HUES48 (cell line): ENCODE measurements around the gene NPAS2.

Source experiments
- H3K27ac ChIP-seq: one replicate; pipeline ENCODE4 v1.7.0; 2013; ENCODE audit warnings: low read depth, low read length, inconsistent platforms
- H3K27me3 ChIP-seq: 2 replicates; pipeline ENCODE4 v1.6.1; 2013; ENCODE audit warnings: mild to moderate bottlenecking, low read length; ENCODE audit not compliant: control insufficient read depth, insufficient read depth
- H3K36me3 ChIP-seq: 2 replicates; pipeline ENCODE4 v1.6.1; 2013; ENCODE audit warnings: low read length; ENCODE audit not compliant: control insufficient read depth, insufficient read depth
- H3K4me1 ChIP-seq: 2 replicates; pipeline ENCODE4 v1.6.1; 2013; ENCODE audit warnings: mild to moderate bottlenecking, low read length; ENCODE audit not compliant: control insufficient read depth, insufficient read depth
- H3K4me3 ChIP-seq: 2 replicates; pipeline ENCODE4 v1.5.1; 2013; ENCODE audit warnings: mild to moderate bottlenecking, low read depth, low read length
- H3K9ac ChIP-seq: 2 replicates; pipeline ENCODE4 v1.6.1; 2013; ENCODE audit warnings: mild to moderate bottlenecking, low read depth, low read length, moderate library complexity
- H3K9me3 ChIP-seq: 2 replicates; pipeline ENCODE4 v1.6.1; 2013; ENCODE audit warnings: low read length; ENCODE audit not compliant: control insufficient read depth, insufficient read depth

NPAS2 gene

DNA sequence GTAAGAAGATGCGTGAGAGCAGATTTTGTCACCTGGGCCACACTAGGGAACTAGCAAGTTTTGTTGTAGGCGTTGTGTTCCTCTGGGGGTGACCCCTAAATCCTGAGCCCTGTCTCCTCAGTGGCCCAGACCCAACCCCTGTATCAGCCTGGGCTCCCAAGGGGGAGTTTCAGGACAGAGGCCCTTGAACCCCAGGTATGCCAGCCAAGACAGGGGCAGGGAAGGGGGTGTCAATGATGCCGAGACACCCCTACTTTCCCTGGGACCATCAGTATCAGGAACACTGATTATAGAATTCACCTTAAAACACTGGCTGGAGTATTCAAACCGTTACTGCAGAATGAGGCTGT, 143.1 kb downstream of the NPAS2 start:
- H3K9me3 ChIP-seq: no peaks in the 10 kb centered on the region
- H3K4me1 ChIP-seq: no peaks in the 10 kb centered on the region
- H3K4me3 ChIP-seq: no peak overlapping the region
- H3K9ac ChIP-seq: no peak overlapping the region
- no peaks in the 10 kb centered on the region for H3K27me3 ChIP-seq
- no peaks in the 10 kb centered on the region for H3K36me3 ChIP-seq
- H3K27ac ChIP-seq: no peak overlapping the region

DNA sequence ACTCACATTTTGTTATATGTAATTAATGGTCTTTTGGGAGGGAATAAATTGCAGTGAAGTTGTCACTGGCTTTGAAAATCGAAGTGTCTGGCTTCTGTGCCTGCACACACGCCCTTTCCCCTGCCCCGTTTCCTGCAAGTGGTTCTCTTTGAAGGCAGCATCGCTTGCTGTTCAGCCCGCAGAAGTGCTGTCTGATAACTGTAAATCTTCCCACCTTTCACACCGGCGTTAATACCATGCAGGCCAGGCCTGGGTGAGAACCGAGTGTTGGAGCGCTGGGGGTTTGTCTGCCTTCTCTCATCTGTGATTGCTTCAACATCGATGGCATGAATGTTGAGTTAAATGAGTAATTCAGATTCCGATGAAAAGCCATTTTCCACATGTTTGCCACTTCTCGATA, 144.3 kb downstream of the NPAS2 start:
- Histone ChIP-seq H3K4me1 (no peaks in the 10 kb centered on the region), H3K27me3 (no peaks in the 10 kb centered on the region), H3K27ac (no peak overlapping the region), H3K36me3 (no peaks in the 10 kb centered on the region), H3K9me3 (no peaks in the 10 kb centered on the region), H3K4me3 (no peak overlapping the region), H3K9ac (no peak overlapping the region)

DNA sequence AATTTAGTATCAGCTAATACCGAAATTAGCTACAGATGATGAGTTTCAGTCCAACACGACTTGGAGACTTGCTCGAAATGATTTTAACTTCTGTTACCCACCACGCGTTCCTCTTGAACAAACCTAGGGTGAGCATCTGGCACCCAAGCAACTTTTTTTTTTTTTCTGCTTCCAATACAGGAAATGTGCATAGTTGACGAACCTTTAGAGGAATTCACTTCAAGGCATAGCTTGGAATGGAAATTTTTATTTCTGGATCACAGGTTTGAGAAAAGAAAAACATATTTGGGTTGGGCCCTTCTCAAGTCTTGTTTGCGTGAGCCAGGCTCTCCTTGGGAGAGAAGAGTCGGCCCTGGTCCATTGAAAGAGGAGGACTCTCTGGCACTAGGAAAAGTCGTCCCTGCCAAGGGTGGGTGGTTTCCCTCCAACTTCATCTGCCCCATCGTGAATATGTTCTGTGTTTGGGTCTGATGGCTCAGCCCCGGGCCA, 144.8 kb downstream of the NPAS2 start:
- no peaks in the 10 kb centered on the region for H3K9me3 ChIP-seq
- H3K36me3 ChIP-seq: no peaks in the 10 kb centered on the region
- H3K27ac ChIP-seq: no peak overlapping the region
- no peaks in the 10 kb centered on the region for H3K4me1 ChIP-seq
- no peak overlapping the region for H3K9ac ChIP-seq
- no peaks in the 10 kb centered on the region for H3K27me3 ChIP-seq
- H3K4me3 ChIP-seq: no peak overlapping the region

DNA sequence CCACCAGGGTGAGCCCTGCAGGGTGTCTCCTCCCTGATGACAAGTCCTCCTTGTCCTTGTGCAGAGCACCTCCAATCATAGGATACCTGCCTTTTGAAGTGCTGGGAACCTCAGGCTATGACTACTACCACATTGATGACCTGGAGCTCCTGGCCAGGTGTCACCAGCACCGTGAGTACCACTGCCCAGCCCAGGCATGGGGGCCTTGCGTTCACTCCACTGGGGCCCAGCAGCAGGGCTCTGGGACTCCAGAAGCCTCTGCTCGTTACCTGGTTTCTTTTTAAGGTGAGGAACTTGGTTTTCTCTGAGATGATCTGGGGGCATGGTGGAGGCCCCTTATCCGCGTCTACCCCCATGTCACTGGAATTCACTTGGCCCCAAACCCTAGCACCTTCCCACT, 145.7 kb downstream of the NPAS2 start:
- no peaks in the 10 kb centered on the region for H3K27me3 ChIP-seq
- no peaks in the 10 kb centered on the region for H3K4me1 ChIP-seq
- no peaks in the 10 kb centered on the region for H3K9me3 ChIP-seq
- H3K27ac ChIP-seq: no peak overlapping the region
- no peak overlapping the region for H3K9ac ChIP-seq
- no peak overlapping the region for H3K4me3 ChIP-seq
- no peaks in the 10 kb centered on the region for H3K36me3 ChIP-seq

DNA sequence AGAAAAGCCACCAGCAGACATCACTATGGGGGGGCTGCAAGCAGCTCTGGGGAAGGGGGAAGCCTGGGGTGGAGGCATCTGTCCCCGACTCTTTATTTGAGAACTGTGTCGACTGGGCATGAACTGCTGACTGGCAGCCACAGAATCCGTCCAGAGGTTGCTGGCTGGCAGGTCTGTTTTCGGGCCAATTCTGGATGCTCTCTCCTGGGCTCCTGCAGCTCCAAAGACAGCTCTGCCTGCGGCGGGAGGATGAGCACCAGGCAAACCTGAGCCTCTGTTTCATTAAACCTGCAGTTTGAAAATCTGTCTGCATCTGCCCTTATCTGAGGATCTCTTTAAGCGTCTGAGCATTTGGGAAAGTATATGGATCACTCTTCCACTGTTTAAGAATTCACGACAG, 147.8 kb downstream of the NPAS2 start:
- H3K9me3 ChIP-seq: no peaks in the 10 kb centered on the region
- no peak overlapping the region for H3K27ac ChIP-seq
- no peaks in the 10 kb centered on the region for H3K4me1 ChIP-seq
- no peak overlapping the region for H3K9ac ChIP-seq
- no peaks in the 10 kb centered on the region for H3K27me3 ChIP-seq
- no peaks in the 10 kb centered on the region for H3K36me3 ChIP-seq
- H3K4me3 ChIP-seq: no peak overlapping the region

DNA sequence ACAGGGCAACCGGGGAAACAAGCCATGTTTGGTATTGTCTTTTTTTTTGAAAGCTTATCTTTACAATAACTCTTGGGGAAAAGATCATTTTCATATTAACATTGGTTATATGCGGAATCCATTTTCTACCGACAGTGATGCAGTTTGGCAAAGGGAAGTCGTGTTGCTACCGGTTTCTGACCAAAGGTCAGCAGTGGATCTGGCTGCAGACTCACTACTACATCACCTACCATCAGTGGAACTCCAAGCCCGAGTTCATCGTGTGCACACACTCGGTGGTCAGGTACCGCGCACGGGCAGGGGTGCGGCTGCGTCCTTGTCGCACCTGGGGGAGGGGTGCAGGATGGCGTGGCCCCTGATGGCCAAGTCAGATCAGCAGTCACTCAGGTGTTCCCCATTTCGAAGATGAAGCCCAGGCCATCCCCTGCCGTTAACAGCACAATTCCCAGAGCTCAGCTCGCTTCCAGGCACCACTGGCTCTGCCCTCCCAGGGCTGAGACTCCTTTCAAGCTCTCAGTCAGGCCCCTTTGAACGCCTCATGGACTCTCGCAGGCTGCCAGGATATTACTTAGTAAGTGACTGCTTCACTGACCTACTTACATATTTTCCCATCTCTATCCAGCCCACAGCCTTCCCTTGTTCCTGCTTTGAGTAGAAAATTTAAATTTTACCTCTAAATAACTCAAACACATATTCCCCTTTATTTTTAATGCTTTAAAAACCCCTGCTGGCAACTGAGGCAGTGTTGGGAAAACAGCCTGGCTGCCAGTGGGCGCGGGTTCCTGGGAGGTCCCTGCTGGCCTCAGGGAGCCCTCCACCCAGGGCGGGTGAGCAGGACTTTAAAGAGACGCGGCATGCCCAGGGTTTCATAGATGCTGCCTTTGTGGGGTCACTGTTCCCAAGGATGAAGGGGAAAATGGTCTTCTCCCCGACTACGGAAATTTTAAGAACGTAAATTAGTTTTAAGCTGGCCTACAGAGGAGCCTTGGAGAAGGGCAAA, 148.5 kb downstream of the NPAS2 start:
- no peak overlapping the region for H3K4me3 ChIP-seq
- no peaks in the 10 kb centered on the region for H3K9me3 ChIP-seq
- no peak overlapping the region for H3K27ac ChIP-seq
- no peak overlapping the region for H3K9ac ChIP-seq
- H3K4me1 ChIP-seq: no peaks in the 10 kb centered on the region
- H3K36me3 ChIP-seq: no peaks in the 10 kb centered on the region
- H3K27me3 ChIP-seq: no peaks in the 10 kb centered on the region

DNA sequence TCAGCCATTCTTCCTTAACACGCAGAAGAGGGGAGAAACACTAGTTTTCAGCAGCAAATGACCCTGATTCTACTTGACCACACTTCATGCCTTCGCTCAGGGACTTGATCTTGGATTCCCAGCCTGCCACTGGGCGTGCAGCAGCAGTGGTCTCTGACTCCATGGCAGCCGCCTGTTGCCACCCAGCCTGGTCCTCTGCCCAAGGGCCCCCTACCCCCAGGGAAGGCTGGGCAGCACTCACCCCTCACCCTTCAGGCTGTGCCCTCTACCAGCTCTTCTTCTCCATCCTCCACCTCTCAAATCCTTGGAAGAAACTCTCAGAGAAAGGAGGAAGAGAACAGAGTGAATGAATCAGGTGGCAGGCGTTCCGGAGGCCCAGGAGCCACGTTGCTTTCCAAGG, 150.1 kb downstream of the NPAS2 start:
- no peaks in the 10 kb centered on the region for H3K4me1 ChIP-seq
- no peak overlapping the region for H3K4me3 ChIP-seq
- H3K27ac ChIP-seq: no peak overlapping the region
- H3K9ac ChIP-seq: no peak overlapping the region
- no peaks in the 10 kb centered on the region for H3K36me3 ChIP-seq
- no peaks in the 10 kb centered on the region for H3K9me3 ChIP-seq
- H3K27me3 ChIP-seq: no peaks in the 10 kb centered on the region

DNA sequence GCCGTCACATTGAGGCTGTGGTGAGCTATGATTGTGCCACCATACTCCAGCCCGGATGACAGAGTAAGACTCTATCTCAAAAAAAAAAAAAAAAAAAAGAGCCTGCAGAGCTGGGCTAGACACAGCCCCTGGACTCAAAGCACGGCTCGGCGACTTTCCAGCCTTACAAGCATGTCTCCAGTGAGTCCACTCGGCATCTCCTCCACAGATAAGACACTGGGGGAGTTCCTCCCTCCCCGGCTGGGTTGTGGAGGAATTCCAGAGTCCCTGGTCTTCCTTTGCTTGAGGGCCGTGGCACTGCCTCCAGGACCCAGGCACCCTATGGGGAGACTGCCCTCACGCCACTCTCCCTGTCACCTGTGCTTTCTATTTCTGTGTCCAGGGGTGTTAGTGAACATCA, 151.3 kb downstream of the NPAS2 start:
- no peaks in the 10 kb centered on the region for H3K4me1 ChIP-seq
- H3K27ac ChIP-seq: no peak overlapping the region
- H3K9ac ChIP-seq: no peak overlapping the region
- no peaks in the 10 kb centered on the region for H3K27me3 ChIP-seq
- no peak overlapping the region for H3K4me3 ChIP-seq
- H3K9me3 ChIP-seq: no peaks in the 10 kb centered on the region
- no peaks in the 10 kb centered on the region for H3K36me3 ChIP-seq

DNA sequence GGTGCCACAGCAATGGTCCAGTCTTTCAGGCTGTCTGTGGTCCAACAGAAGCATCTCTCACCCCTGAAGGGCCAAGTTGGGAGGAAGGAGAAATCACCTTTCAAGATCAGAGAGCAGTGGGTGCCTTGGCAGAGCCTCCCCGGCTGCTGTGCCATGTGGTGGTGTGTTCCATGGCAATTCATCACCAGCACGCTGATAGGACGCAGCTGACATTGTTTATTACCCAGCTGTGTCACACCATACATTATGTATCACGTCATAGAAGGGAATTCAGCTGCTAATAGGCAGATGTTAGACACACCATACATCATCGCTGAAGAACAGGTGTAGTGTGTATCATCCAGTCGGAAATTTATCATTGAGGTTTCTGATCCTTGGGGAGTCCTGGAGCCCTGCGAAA, 152.5 kb downstream of the NPAS2 start:
- Histone ChIP-seq H3K27ac (no peak overlapping the region), H3K36me3 (no peaks in the 10 kb centered on the region), H3K27me3 (no peaks in the 10 kb centered on the region), H3K9me3 (no peaks in the 10 kb centered on the region), H3K4me3 (no peak overlapping the region), H3K9ac (no peak overlapping the region), H3K4me1 (no peaks in the 10 kb centered on the region)

DNA sequence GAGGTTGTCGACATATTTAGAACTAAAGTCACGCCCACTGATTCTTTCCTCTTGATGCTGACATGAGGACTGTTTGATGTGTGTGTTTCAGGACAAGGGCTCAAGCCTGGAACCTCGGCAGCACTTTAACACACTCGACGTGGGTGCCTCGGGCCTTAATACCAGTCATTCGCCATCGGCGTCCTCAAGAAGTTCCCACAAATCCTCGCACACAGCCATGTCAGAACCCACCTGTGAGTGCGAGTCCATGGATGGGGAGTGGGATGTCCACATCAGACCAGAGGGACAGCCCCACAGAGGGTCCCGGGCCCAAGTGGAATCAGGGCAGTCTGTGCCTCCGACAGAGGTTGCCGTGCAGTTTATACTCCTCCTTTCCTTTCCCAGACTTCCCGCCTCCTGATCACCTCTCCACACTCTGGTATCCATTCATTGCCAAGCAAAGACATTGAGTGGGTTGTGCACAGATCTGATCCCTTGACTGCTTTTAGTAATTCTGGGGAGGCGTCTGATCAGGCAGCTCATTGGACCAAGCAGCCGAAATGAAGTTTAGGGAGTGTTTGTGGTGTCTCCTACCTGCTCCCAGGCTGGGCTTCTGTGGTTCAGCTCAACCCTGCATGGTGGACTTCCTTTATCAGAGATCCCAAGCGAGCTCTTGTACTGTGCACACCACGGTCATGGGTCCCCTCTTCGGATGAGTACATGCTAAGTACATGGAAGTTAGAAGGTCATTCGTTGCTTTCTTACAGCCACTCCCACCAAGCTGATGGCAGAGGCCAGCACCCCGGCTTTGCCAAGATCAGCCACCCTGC, 155.0 kb downstream of the NPAS2 start:
- no peaks in the 10 kb centered on the region for H3K27me3 ChIP-seq
- no peak overlapping the region for H3K9ac ChIP-seq
- H3K4me1 ChIP-seq: no peaks in the 10 kb centered on the region

DNA sequence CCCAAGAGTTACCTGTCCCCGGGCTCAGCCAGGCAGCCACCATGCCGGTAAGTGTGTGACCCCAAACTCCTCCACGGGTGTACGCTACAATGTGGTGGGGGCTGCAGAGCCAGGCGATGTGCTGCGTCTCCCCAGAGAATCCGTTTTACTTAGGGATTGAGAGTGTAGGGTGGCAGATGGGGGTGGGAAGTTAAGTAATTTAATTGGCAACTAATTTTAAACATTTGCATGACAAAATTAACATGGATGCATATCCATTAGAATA, 155.5 kb downstream of the NPAS2 start:
- Histone ChIP-seq H3K27me3 (no peaks in the 10 kb centered on the region), H3K36me3 (no peaks in the 10 kb centered on the region), H3K4me3 (no peak overlapping the region), H3K4me1 (no peaks in the 10 kb centered on the region), H3K9me3 (no peaks in the 10 kb centered on the region), H3K9ac (no peak overlapping the region), H3K27ac (no peak overlapping the region)

More for the DNA sequence above, 155.0 kb downstream of the NPAS2 start:
- Histone ChIP-seq H3K36me3 (no peaks in the 10 kb centered on the region), H3K9me3 (no peaks in the 10 kb centered on the region), H3K4me3 (no peak overlapping the region), H3K27ac (no peak overlapping the region)
